AG04449 (cell line): ENCODE measurements around the gene ANKH.

Source experiments
- CTCF ChIA-PET: fragments of 350-600 bp; formaldehyde crosslinking; extraction: SDS; loops from one replicate; lab custom pipeline; 2021; ENCODE audit warnings: antibody characterized with exemption; lab: Yijun Ruan, JAX
- POLR2A ChIA-PET: fragments of 400-600, 350-600 bp; formaldehyde crosslinking; extraction: SDS; loops from one replicate; lab custom pipeline; 2020; ENCODE audit warnings: antibody characterized with exemption, inconsistent platforms; lab: Yijun Ruan, JAX
- DNase-seq: peaks from one replicate; pipeline ENCODE4 v3.0.0-alpha.2; 2010; ENCODE audit warnings: low read depth, low spot score
- H3K4me3 ChIP-seq: 2 replicates; pipeline ENCODE4 v1.5.1; 2011; ENCODE audit warnings: low read depth, mild to moderate bottlenecking, control low read depth, low read length
- TF ChIP-seq, protein P1 (sequence below): IDR thresholded peaks from one replicate; pipeline ENCODE4 v1.5.1; 2011; ENCODE audit warnings: mild to moderate bottlenecking, moderate library complexity, low read length, control low read depth, inconsistent platforms; ENCODE audit not compliant: insufficient read depth; ENCODE audit errors: missing control alignments

ANKH gene

DNA sequence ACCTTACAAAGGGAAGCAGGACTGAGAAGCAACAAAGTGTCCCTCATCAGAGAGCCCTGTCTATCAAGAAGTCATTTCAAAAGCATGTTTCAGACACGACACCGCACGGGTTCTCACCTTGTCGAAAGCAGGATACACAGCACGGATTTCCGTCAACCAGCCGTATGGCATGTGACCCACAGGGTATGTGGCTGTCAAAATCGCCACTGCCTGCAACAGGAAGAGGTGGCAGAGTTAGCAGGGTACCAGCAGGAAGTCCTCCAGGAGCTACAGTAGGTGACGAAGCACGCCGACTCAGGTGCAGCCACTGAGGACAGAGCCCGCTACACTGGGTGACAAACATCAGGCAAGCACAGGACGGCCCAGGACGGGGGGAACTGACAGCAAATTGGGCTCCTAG, 125.8 kb downstream of the ANKH start:
- ChIA-PET CTCF (interaction anchor here (0.9 to 4.9 kb wide), 2 partner anchors 14 to 18 kb away, joined by 3 to 25 read pairs; no protein-coding TSS in a partner anchor), POLR2A (no interaction called here)
- no peak overlapping the region for H3K4me3 ChIP-seq
- no peak for DNase-seq
- TF ChIP-seq, protein P1, sequence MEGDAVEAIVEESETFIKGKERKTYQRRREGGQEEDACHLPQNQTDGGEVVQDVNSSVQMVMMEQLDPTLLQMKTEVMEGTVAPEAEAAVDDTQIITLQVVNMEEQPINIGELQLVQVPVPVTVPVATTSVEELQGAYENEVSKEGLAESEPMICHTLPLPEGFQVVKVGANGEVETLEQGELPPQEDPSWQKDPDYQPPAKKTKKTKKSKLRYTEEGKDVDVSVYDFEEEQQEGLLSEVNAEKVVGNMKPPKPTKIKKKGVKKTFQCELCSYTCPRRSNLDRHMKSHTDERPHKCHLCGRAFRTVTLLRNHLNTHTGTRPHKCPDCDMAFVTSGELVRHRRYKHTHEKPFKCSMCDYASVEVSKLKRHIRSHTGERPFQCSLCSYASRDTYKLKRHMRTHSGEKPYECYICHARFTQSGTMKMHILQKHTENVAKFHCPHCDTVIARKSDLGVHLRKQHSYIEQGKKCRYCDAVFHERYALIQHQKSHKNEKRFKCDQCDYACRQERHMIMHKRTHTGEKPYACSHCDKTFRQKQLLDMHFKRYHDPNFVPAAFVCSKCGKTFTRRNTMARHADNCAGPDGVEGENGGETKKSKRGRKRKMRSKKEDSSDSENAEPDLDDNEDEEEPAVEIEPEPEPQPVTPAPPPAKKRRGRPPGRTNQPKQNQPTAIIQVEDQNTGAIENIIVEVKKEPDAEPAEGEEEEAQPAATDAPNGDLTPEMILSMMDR: no peak

DNA sequence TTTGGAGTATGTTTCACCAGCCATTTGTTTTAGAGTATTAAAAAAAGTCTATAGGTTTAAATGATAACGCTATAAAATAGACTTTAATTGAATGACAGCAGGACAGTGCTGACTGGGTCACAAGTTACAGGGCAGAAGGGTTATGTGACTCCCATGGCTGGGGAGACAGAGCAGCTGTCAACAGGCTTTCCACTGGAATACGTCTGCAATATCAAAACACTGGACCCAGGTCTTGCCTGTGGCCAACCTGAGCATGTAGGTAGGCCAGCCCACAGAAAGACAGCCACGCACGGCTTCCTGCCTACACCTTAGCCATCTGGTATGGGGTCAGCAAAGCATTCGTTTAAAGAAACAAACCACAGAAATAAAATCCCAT, 126.4 kb downstream of the ANKH start:
- TF ChIP-seq, protein P1: no peak
- ChIA-PET POLR2A (no interaction called here), CTCF (interaction anchor here (0.9 to 4.9 kb wide), 3 partner anchors 18 to 180 kb away, joined by 3 to 25 read pairs (median 23); no protein-coding TSS in a partner anchor)
- DNase-seq: no peak
- H3K4me3 ChIP-seq: no peak overlapping the region

DNA sequence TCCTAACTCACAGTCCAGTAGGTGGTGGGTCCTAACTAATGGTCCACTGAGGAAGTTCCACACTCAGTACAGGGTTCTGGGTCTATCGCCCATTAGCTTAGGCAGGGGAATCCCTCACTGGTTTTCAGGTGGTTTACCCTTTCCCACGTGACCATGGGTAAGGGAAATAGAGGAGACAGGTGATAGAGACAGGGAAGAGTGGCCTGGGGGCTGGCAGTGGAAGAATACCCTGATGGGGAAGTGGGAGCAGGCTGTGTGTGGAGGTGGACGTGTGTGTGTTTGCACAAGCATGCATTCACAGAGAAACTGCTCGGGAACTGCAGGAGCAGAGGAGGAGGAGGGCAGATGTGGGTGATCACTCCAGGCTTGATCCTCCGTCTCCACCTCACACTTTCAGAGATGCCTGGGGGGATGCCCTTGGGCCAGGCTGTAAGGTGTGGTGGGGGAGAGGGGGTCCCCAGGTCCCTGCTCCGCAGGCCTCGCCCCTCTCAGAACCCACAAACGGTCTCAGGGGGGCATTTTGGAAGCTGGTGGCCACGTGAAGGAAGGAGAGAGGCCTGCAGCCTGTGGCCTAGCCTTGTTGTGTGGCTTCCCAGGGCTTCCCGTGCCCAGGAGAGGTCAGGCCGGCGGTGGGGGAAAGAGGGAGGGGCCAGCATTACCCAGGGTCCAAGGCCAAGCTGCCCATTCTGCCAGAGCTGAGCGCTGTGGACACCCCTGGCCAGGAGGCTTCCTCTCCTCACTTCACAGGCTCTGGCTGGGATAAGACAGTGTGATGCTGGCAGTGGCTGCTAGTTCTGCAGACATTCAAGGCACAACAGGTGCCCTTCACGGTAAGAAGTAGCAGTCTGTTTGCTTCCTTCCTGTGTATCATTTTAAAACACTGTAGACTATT, 127.0 kb downstream of the ANKH start:
- no peak overlapping the region for H3K4me3 ChIP-seq
- DNase-seq: no peak
- TF ChIP-seq, protein P1: no peak
- ChIA-PET CTCF (interaction anchor here (0.9 to 3.2 kb wide), 6 partner anchors 12 to 259 kb away, joined by 3 to 23 read pairs (median 4); no protein-coding TSS in a partner anchor), POLR2A (no interaction called here)

DNA sequence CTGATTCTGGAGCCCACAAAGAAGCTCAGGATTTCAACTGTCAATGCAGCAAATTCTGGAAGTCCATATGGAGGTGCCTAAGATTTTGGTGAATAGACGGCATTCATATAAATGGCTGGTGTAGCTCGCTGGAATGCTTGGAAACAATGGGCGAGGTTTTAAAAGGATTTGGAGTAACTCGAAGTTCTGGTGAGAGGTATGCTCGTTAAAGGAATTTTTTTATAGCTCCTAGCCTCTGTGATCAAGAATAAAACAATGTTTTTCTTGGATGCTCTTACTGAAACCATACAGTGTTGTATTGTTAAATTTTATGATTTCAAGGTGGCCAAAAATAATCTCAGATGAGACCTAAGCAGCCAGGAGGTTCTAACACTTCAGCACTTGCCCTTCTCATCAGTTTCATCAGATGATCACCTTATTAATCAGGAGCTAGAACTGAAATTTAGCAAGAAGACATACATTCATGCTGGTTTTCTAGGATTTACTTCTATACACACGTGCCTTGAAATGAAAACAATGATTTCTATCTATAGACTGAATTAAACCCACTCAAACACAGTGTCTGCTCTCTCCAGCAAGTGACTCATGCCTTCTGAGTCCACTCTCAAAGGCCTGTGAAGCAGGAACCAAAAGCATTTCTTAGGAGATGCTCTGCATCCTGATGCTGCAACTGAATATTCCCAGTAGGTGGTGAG, 127.8 kb downstream of the ANKH start:
- POLR2A ChIA-PET: no interaction called here
- H3K4me3 ChIP-seq: no peak overlapping the region
- peak; percentile 50 for DNase-seq
- CTCF ChIA-PET: interaction anchor here (0.9 to 3.2 kb wide), 6 partner anchors 11 to 260 kb away, joined by 3 to 23 read pairs (median 4); no protein-coding TSS in a partner anchor
- TF ChIP-seq, protein P1: no peak

DNA sequence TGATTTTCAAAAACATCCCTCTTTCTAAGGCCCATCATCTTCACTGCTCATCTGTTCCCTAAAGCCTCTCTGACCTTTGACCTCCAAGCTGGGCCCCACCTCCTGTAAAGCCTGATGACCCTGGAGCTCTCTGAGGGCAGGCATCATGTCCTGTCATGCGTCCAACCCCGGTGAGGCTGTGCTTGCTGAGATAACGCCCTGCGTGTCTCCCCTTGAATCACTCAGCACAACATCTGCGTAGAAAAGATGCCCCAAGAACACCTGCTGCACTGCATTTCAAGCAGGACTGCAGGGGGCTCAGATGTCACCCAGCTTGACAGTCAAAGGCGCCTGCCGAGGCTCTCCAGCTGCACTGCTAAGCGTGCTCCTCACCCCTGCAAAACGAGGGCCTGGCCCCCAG, 129.1 kb downstream of the ANKH start:
- DNase-seq: no peak
- no peak overlapping the region for H3K4me3 ChIP-seq
- ChIA-PET POLR2A (no interaction called here), CTCF (interaction anchor here (2.4 to 3.2 kb wide), 2 partner anchors 15 to 261 kb away, joined by 14 to 23 read pairs; no protein-coding TSS in a partner anchor)
- TF ChIP-seq, protein P1: no peak

DNA sequence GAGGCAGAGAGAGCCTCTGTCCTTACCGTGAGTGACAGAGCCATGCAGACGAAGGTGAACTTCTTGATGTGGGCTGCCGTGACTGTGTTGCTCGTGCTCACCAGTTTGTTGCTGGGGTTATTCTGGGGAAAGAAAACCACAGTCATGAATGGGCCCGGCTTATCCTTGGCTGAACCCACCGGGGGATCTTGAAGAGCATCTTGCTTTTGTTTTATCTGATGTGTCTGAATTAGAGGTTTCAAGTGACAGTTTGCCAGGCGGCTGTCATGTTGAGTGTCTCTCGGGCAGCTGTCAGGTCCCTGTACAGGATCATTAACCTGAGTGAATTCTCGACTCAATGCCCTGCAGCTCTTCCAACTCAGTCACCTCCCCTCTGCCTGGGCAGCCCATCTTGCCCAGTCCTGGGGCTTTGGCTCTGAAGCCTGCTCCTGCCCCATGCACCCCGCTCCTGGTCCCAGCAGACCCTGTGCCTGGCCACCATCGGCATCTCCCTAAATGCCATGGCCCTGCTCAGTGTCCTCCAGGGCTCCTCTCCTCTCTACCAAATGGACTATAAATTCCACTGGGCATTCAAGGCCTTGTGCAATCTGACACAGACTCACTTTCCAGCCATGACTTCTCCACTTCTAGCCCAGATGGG, 129.7 kb downstream of the ANKH start:
- H3K4me3 ChIP-seq: no peak overlapping the region
- ChIA-PET CTCF (interaction anchor here (2.4 to 3.2 kb wide), 2 partner anchors 15 to 262 kb away, joined by 14 to 23 read pairs; no protein-coding TSS in a partner anchor), POLR2A (no interaction called here)
- no peak for DNase-seq
- TF ChIP-seq, protein P1: no peak
